SK-N-SH treated with all-trans-retinoic acid at 6 μM for 48 hours (cell line): ENCODE measurements around the gene MLKL.

ENCODE experiments used
- ARNTL ChIP-seq: fragments of 450-650 bp; formaldehyde crosslinking; IDR thresholded peaks from 2 replicates; pipeline ENCODE4 v1.5.0; 2020; ENCODE audit warnings: low read depth, mild to moderate bottlenecking, moderate library complexity, borderline replicate concordance
- CSDC2 ChIP-seq: fragments of 250-450 bp; sonication (Bioruptor Pico); IDR thresholded peaks from 2 replicates; pipeline ENCODE4 v1.5.0; 2020; ENCODE audit warnings: mild to moderate bottlenecking, moderate library complexity
- GLIS3 ChIP-seq: fragments of 250-450 bp; sonication (Bioruptor Pico); IDR thresholded peaks from 2 replicates; pipeline ENCODE4 v1.5.0; 2020; ENCODE audit warnings: mild to moderate bottlenecking, moderate library complexity
- ISL1 ChIP-seq: fragments of 250-450 bp; sonication (Bioruptor Pico); IDR thresholded peaks from 2 replicates; pipeline ENCODE4 v2.1.2; 2022; ENCODE audit warnings: mild to moderate bottlenecking, moderate library complexity
- OSR1 ChIP-seq: fragments of 250-450 bp; sonication (Bioruptor Pico); IDR thresholded peaks from 2 replicates; pipeline ENCODE4 v1.8.0; 2022; ENCODE audit warnings: moderate library complexity, mild to moderate bottlenecking, inconsistent platforms
- PPARA ChIP-seq: fragments of 250-450 bp; sonication (Bioruptor Pico); IDR thresholded peaks from 2 replicates; pipeline ENCODE4 v1.5.0; 2020; ENCODE audit warnings: mild to moderate bottlenecking, borderline replicate concordance
- RARB ChIP-seq: fragments of 250-450 bp; sonication (Bioruptor Pico); IDR thresholded peaks from 2 replicates; pipeline ENCODE4 v1.8.0; 2021; ENCODE audit warnings: mild to moderate bottlenecking, moderate library complexity
- SNAI2 ChIP-seq: fragments of 250-450 bp; sonication (Bioruptor Pico); IDR thresholded peaks from 2 replicates; pipeline ENCODE4 v1.5.0; 2020; ENCODE audit warnings: mild to moderate bottlenecking, moderate library complexity
- TCF4 ChIP-seq: fragments of 250-450 bp; sonication (Bioruptor Pico); IDR thresholded peaks from 2 replicates; pipeline ENCODE4 v1.8.0; 2021; ENCODE audit warnings: mild to moderate bottlenecking, moderate library complexity, borderline replicate concordance
- ZC3H10 ChIP-seq: fragments of 250-450 bp; sonication (Bioruptor Pico); IDR thresholded peaks from 2 replicates; pipeline ENCODE4 v1.5.1; 2021; ENCODE audit warnings: mild to moderate bottlenecking, moderate library complexity
- ZFP3 ChIP-seq: fragments of 250-450 bp; sonication (Bioruptor Pico); IDR thresholded peaks from 2 replicates; pipeline ENCODE4 v1.5.0; 2020; ENCODE audit warnings: mild to moderate bottlenecking, moderate library complexity
- TF ChIP-seq, protein P1 (sequence below): fragments of 250-450 bp; sonication (Bioruptor Pico); IDR thresholded peaks from 2 replicates; pipeline ENCODE4 v1.8.0; 2020; ENCODE audit warnings: mild to moderate bottlenecking, moderate library complexity, borderline replicate concordance

GRCh38 chr16:74623214-74623838 lies 77.3 kb downstream of the MLKL start:
- no peak for TF ChIP-seq ZFP3
- TF ChIP-seq, protein P1, sequence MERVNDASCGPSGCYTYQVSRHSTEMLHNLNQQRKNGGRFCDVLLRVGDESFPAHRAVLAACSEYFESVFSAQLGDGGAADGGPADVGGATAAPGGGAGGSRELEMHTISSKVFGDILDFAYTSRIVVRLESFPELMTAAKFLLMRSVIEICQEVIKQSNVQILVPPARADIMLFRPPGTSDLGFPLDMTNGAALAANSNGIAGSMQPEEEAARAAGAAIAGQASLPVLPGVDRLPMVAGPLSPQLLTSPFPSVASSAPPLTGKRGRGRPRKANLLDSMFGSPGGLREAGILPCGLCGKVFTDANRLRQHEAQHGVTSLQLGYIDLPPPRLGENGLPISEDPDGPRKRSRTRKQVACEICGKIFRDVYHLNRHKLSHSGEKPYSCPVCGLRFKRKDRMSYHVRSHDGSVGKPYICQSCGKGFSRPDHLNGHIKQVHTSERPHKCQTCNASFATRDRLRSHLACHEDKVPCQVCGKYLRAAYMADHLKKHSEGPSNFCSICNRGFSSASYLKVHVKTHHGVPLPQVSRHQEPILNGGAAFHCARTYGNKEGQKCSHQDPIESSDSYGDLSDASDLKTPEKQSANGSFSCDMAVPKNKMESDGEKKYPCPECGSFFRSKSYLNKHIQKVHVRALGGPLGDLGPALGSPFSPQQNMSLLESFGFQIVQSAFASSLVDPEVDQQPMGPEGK (CRISPR knock-in tag) = no peak
- no peak for TF ChIP-seq ZC3H10 (CRISPR knock-in tag)
- TF ChIP-seq GLIS3 (CRISPR knock-in tag) = no peak
- TF ChIP-seq CSDC2 (CRISPR knock-in tag) = no peak
- TF ChIP-seq ISL1 = no peak
- no peak for TF ChIP-seq TCF4 (CRISPR knock-in tag)
- TF ChIP-seq ARNTL (CRISPR knock-in tag) = no peak
- TF ChIP-seq PPARA (CRISPR knock-in tag) = no peak
- TF ChIP-seq SNAI2 (CRISPR knock-in tag) = no peak
- TF ChIP-seq RARB (CRISPR knock-in tag) = no peak
- TF ChIP-seq OSR1 (CRISPR knock-in tag) = no peak
